Natural killer cell (primary cell): ENCODE measurements around the gene BRD4. TPM values are rescaled to one million over a fixed set of nuclear protein-coding genes. Genes with fewer than 3 reads are reported as not detected.
A peak's percentile ranks its signal among the peaks of the same experiment; 100 is the strongest.

Source experiments
- ATAC-seq, 3 donors: fragments of 150-1000 bp in 2 of 3; fragments of 200-7000 bp in 1 of 3; cut with Tn5 transposase; 1 replicate in 1 of 3; 2 replicates in 2 of 3; pipeline ENCODE4 v1.10.0; 2021; ENCODE audit warnings: mild to moderate bottlenecking in 2 of 3, moderate library complexity in 2 of 3
- DNase-seq, 2 donors: peaks; one replicate each; pipeline versions ENCODE4 v3.0.0 to v3.0.0-alpha.2; 2013 to 2021; ENCODE audit warnings: mixed read lengths in 1 of 2
- H3K27ac ChIP-seq: one replicate; pipeline ENCODE4 v1.5.1; 2013; ENCODE audit warnings: mild to moderate bottlenecking, low read length
- H3K27me3 ChIP-seq: one replicate; pipeline ENCODE4 v1.6.1; 2013; ENCODE audit warnings: low read length; ENCODE audit not compliant: control insufficient read depth, insufficient read depth
- H3K36me3 ChIP-seq: one replicate; pipeline ENCODE4 v1.6.1; 2013; ENCODE audit warnings: low read length; ENCODE audit not compliant: control insufficient read depth, insufficient read depth
- H3K4me1 ChIP-seq: one replicate; pipeline ENCODE4 v1.6.1; 2013; ENCODE audit warnings: low read length; ENCODE audit not compliant: control insufficient read depth, insufficient read depth
- H3K4me3 ChIP-seq: one replicate; pipeline ENCODE4 v1.5.1; 2013; ENCODE audit warnings: low read length
- H3K9me3 ChIP-seq: one replicate; pipeline ENCODE4 v1.6.1; 2013; ENCODE audit warnings: low read length; ENCODE audit not compliant: control insufficient read depth, insufficient read depth
- H3K27ac Mint-ChIP-seq, 2 donors: one replicate each; pipeline ENCODE4 v1.8.0; 2022; ENCODE audit warnings: mild to moderate bottlenecking in 2 of 2, mixed read lengths in 2 of 2, moderate library complexity in 1 of 2
- H3K27me3 Mint-ChIP-seq, 2 donors: one replicate each; pipeline ENCODE4 v1.8.0; 2022; ENCODE audit warnings: low read depth in 2 of 2, mixed read lengths in 2 of 2
- H3K36me3 Mint-ChIP-seq: one replicate; pipeline ENCODE4 v1.8.0; 2022; ENCODE audit warnings: mixed read lengths
- H3K4me1 Mint-ChIP-seq, 2 donors: one replicate each; pipeline ENCODE4 v1.8.0; 2022; ENCODE audit warnings: mixed read lengths in 2 of 2
- H3K4me3 Mint-ChIP-seq: one replicate; pipeline ENCODE4 v1.8.0; 2022; ENCODE audit warnings: mild to moderate bottlenecking, moderate library complexity, mixed read lengths
- H3K9me3 Mint-ChIP-seq, 2 donors: one replicate each; pipeline ENCODE4 v1.8.0; 2022; ENCODE audit warnings: mixed read lengths in 2 of 2
- WGBS: methylation state at CpG from one replicate; pipeline ENCODE4 v1.1.7; 2013; ENCODE audit warnings: missing lambda C conversion rate; ENCODE audit not compliant: insufficient coverage; 5-methylcytosine and 5-hydroxymethylcytosine counted together
- intact Hi-C: fragments of 100-400 bp; cut with micrococcal nuclease; formaldehyde crosslinking; loops from one replicate; pipeline ENCODE4 v1.14.2; 2022
- total RNA-seq, 4 donors: library from RNA; stranded (reverse); fragments of 120-200 nt in 1 of 4; gene quantifications; one replicate each; pipeline versions ENCODE4 v1.2.3 to v1.2.4, GENCODE V29; 2013 to 2022
- TF ChIP-seq, protein P1 (sequence below): fragments of 200-600 bp; IDR thresholded peaks from one replicate; pipeline ENCODE4 v1.8.0; 2022; ENCODE audit warnings: antibody characterized with exemption

BRD4 gene
- total RNA-seq, 3 donors from 2014 or later (not counting 1 experiment from before 2014, with no cell fraction given), result 91.9 to 116 (median 98.3) TPM

DNA sequence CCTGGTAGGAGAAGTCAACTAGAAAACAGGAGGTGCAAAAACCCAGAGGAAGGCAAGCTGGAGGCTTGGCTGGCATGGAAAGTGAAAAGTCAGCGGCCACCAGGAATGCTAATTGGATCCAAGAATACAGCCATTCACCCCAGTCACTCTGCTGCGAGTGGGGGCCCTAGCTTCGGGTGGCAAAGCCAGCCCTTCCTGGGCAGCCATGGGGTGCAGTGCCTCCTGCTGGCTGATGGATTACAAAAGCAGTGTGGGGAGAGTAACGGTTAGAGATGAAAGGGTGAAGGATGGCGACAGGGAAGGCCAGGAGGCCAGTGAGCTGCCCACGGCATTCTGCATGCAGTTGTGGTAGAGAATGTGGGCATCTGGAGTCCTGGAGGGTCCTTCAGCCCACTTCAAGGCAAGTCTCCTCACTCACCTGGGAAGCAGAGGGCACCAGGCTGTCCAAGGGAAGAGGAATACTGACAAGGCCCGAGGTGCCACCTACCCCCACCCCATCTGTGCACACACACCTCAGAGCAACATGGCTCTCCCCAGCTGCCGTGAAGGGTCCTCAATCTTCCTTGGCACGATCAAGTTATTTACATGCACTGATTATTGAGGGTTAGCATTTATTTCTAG lies 79.8 kb downstream of the BRD4 start:
- Mint-ChIP-seq H3K27ac (no peak overlapping the region), H3K36me3 (no peaks in the 10 kb centered on the region), H3K4me3 (no peak overlapping the region), H3K27me3 (no peaks in the 10 kb centered on the region), H3K9me3 (no peaks in the 10 kb centered on the region), H3K4me1 (peaks cover 0 to 8% of the 10 kb centered on the region in 2 donors)
- intact Hi-C loops, result no loop called here
- no peaks in the 10 kb centered on the region for H3K9me3 ChIP-seq
- DNase-seq (no peak), ATAC-seq (no peak)
- H3K27me3 ChIP-seq, result no peaks in the 10 kb centered on the region
- H3K4me3 ChIP-seq, result no peak overlapping the region
- no peak overlapping the region for H3K27ac ChIP-seq
- no peaks in the 10 kb centered on the region for H3K4me1 ChIP-seq
- 91% methylated on average over 9 of the region's 9 CpGs for WGBS
- peaks cover 86% of the 10 kb centered on the region for H3K36me3 ChIP-seq
- TF ChIP-seq, protein P1, sequence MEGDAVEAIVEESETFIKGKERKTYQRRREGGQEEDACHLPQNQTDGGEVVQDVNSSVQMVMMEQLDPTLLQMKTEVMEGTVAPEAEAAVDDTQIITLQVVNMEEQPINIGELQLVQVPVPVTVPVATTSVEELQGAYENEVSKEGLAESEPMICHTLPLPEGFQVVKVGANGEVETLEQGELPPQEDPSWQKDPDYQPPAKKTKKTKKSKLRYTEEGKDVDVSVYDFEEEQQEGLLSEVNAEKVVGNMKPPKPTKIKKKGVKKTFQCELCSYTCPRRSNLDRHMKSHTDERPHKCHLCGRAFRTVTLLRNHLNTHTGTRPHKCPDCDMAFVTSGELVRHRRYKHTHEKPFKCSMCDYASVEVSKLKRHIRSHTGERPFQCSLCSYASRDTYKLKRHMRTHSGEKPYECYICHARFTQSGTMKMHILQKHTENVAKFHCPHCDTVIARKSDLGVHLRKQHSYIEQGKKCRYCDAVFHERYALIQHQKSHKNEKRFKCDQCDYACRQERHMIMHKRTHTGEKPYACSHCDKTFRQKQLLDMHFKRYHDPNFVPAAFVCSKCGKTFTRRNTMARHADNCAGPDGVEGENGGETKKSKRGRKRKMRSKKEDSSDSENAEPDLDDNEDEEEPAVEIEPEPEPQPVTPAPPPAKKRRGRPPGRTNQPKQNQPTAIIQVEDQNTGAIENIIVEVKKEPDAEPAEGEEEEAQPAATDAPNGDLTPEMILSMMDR, result no peak

DNA sequence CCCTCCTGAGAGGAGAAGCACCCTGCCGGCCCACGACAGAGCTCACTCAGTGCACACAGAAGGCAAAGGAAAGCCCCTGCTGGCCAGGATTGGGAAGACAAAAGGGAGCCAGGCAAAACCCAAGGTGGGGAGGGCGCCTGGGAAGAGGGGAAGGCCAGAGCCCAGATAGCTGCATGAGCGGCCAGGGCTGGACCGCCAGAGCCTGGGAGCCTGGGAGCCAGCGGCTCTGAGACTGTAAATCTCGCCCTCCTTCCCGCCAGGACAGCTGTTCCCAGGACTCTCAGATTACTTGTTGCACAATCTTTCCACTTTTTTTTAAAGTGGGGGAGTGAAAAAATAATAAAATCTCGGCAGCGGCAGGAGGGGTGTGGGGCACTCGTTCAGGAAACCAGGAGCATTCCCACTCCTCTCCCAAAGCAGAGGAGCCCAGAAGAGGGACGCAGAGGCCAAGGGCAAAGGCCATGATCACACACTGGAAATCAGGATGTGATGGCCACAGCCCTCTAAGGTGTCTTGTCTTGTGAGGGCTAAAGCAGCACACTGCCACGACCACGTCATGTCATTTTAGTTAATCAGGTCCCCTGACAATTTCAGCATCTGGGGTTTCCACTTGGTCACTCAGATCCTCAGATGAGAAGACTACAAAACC lies 80.5 kb downstream of the BRD4 start:
- peaks cover 84% of the 10 kb centered on the region for H3K36me3 ChIP-seq
- 97% methylated on average over 14 of the region's 14 CpGs for WGBS
- Mint-ChIP-seq H3K27ac (peak overlapping the region in 1 of 2 donors; percentile 51), H3K4me1 (peaks cover 0 to 8% of the 10 kb centered on the region in 2 donors), H3K4me3 (no peak overlapping the region), H3K27me3 (no peaks in the 10 kb centered on the region), H3K36me3 (no peaks in the 10 kb centered on the region), H3K9me3 (no peaks in the 10 kb centered on the region)
- no peak overlapping the region for H3K4me3 ChIP-seq
- H3K27ac ChIP-seq, result no peak overlapping the region
- no peaks in the 10 kb centered on the region for H3K27me3 ChIP-seq
- ATAC-seq, result no peak
- H3K9me3 ChIP-seq, result no peaks in the 10 kb centered on the region
- TF ChIP-seq, protein P1, result no peak
- DNase-seq, result no peak
- no peaks in the 10 kb centered on the region for H3K4me1 ChIP-seq
- intact Hi-C loops, result no loop called here

DNA sequence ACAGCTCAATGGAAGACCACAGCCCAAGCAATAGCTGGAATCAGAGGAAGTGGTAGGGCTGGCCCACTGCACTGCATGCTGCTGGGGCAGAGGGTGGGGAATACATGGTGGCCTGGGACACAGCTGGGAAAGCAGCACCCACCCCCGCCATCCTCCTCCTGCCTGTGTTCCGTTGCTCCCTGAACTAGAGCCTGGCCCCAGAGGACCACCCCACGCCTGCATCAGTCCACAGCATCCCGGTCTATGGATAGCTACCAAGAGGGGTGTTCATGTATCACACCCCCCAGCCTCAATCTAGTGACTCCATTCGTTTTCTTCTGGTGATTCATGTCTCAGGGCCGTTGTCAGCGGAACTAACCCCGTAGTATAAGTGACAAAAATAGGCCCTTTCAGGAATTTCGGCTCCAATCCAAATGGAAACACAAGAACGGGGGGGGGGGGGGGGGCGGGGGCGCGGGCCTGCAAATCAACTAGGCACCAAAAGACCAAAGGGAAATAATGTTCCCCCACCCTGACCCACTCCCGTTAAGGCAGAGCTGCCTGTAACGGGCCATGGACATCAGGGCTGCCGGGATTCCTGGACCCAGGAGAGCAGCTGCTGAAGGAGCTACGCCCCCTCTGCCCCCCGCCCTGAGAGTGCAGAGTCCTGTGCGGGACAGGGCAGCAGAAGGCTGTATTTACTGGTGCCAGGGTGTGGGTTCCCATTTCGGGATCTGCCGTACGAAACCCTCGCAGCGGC lies 81.2 kb downstream of the BRD4 start:
- Mint-ChIP-seq H3K27ac (peak overlapping the region; percentile 16 to 51), H3K36me3 (no peaks in the 10 kb centered on the region), H3K4me3 (no peak overlapping the region), H3K27me3 (no peaks in the 10 kb centered on the region), H3K9me3 (no peaks in the 10 kb centered on the region), H3K4me1 (peaks cover 1 to 8% of the 10 kb centered on the region in 2 donors)
- intact Hi-C loops, result no loop called here
- TF ChIP-seq, protein P1, result no peak
- Histone ChIP-seq H3K27me3 (no peaks in the 10 kb centered on the region), H3K9me3 (no peaks in the 10 kb centered on the region), H3K36me3 (peaks cover 80% of the 10 kb centered on the region), H3K4me1 (no peaks in the 10 kb centered on the region), H3K4me3 (no peak overlapping the region), H3K27ac (no peak overlapping the region)
- WGBS, result 97% methylated on average over 20 of the region's 24 CpGs
- DNase-seq, result no peak
- ATAC-seq, result no peak
